GM12891 (cell line): ENCODE results near the gene HOXA3.

ENCODE experiments used
- DNase-seq: peaks from one replicate; pipeline ENCODE4 v3.0.0; 2011; ENCODE audit warnings: low spot score; ENCODE audit not compliant: insufficient read length
- FAIRE-seq: peaks from 2 replicates; lab custom pipeline; 2011; peaks lifted over from hg19 to GRCh38; lab: Jason Lieb, UNC
- PAX5 ChIP-seq: IDR thresholded peaks from 2 replicates; pipeline ENCODE4 v1.6.1; 2011; ENCODE audit warnings: low read length, moderate library complexity, mild to moderate bottlenecking; ENCODE audit not compliant: insufficient read depth, severe bottlenecking
- POLR2A ChIP-seq: IDR thresholded peaks from 2 replicates; pipeline ENCODE4 v1.6.1; 2011; ENCODE audit warnings: low read depth, low read length, control low read depth
- POLR2AphosphoS5 ChIP-seq: IDR thresholded peaks from 2 replicates; pipeline ENCODE4 v1.6.1; 2011; ENCODE audit warnings: low read depth, low read length, control low read depth
- POU2F2 ChIP-seq: IDR thresholded peaks from 2 replicates; pipeline ENCODE4 v1.6.1; 2011; ENCODE audit warnings: low read depth, mild to moderate bottlenecking, control low read depth, low read length, moderate library complexity
- SPI1 ChIP-seq: IDR thresholded peaks from 2 replicates; pipeline ENCODE4 v1.6.1; 2011; ENCODE audit warnings: low read depth, low read length, control low read depth
- TAF1 ChIP-seq: IDR thresholded peaks from 2 replicates; pipeline ENCODE4 v1.6.1; 2011; ENCODE audit warnings: low read depth, low read length, control low read depth

Gene HOXA3

GRCh38 chr7:27166531-27167505 is 14.4 kb upstream of the HOXA3 start:
- DNase-seq (no peak), FAIRE-seq (no peak)
- no peak for TF ChIP-seq SPI1
- TF ChIP-seq POLR2AphosphoS5 = no peak
- no peak for TF ChIP-seq TAF1
- no peak for TF ChIP-seq PAX5
- TF ChIP-seq POU2F2 = no peak
- TF ChIP-seq POLR2A = no peak

GRCh38 chr7:27165996-27166530 is 13.7 kb upstream of the HOXA3 start:
- DNase-seq (no peak), FAIRE-seq (no peak)
- TF ChIP-seq POU2F2 = no peak
- no peak for TF ChIP-seq PAX5
- no peak for TF ChIP-seq POLR2A
- no peak for TF ChIP-seq TAF1
- TF ChIP-seq SPI1 = no peak
- no peak for TF ChIP-seq POLR2AphosphoS5

GRCh38 chr7:27165089-27165995 is 13.0 kb upstream of the HOXA3 start, which contains the start of gene HOXA9:
Gene HOXA9, minus strand, starts transcription at chr7:27165537. Its CDS starts 80 bp downstream, at chr7:27165457.
- DNase-seq (no peak), FAIRE-seq (no peak)
- TF ChIP-seq POLR2AphosphoS5 = no peak
- TF ChIP-seq SPI1 = no peak
- no peak for TF ChIP-seq TAF1
- no peak for TF ChIP-seq PAX5
- no peak for TF ChIP-seq POU2F2
- TF ChIP-seq POLR2A = no peak

- FAIRE-seq = no peak
- no peak for DNase-seq
- TF ChIP-seq SPI1 = no peak
- no peak for TF ChIP-seq POLR2AphosphoS5
- no peak for TF ChIP-seq PAX5
- TF ChIP-seq TAF1 = no peak
- no peak for TF ChIP-seq POLR2A
- no peak for TF ChIP-seq POU2F2
Observed at GRCh38 chr7:27164367-27165088, 12.1 kb upstream of the HOXA3 start.

GRCh38 chr7:27164045-27164366 is 11.6 kb upstream of the HOXA3 start:
- FAIRE-seq = no peak
- no peak for TF ChIP-seq TAF1
- TF ChIP-seq POLR2A = no peak
- TF ChIP-seq SPI1 = no peak
- no peak for TF ChIP-seq POLR2AphosphoS5
- no peak for TF ChIP-seq PAX5
- TF ChIP-seq POU2F2 = no peak
- DNase-seq = no peak

- TF ChIP-seq POU2F2 = no peak
- no peak for TF ChIP-seq POLR2AphosphoS5
- TF ChIP-seq TAF1 = no peak
- TF ChIP-seq PAX5 = no peak
- TF ChIP-seq SPI1 = no peak
- TF ChIP-seq POLR2A = no peak
- FAIRE-seq (no peak), DNase-seq (no peak)
Observed at GRCh38 chr7:27163288-27164044, 11.1 kb upstream of the HOXA3 start.

- TF ChIP-seq POU2F2 (no peak), PAX5 (no peak), TAF1 (no peak)
- no peak for DNase-seq
- FAIRE-seq = no peak
Observed at GRCh38 chr7:27162561-27163287, 10.3 kb upstream of the HOXA3 start.
